ENCODE results near the gene ARMH4.

Gene ARMH4

GRCh38 chr14:58152014-58152857, at the start of gene ARMH4:
Gene ARMH4, minus strand, starts transcription at chr14:58152213. Its CDS starts 12,855 bp downstream, at chr14:58139358.
- peak within 1 kb of the TSS; percentile 69 for H3K4me3 ChIP-seq (ENCODE audit: low read depth, low read length)
- no peak for TF ChIP-seq CTCF (IDR thresholded peaks at IDR 0.05; ENCODE audit: low read depth, low read length)

GRCh38 chr14:58200846-58201245, 48.8 kb upstream of the ARMH4 start:
- H3K4me3 ChIP-seq (ENCODE audit: low read depth, low read length): peak overlapping the region; percentile 96
- TF ChIP-seq CTCF (IDR thresholded peaks at IDR 0.05; ENCODE audit: low read depth, low read length): no peak

- TF ChIP-seq CTCF (IDR thresholded peaks at IDR 0.05; ENCODE audit: low read depth, low read length): no peak
- peak overlapping the region; percentile 96 for H3K4me3 ChIP-seq (ENCODE audit: low read depth, low read length)
Observed at GRCh38 chr14:58200480-58200841, 48.4 kb upstream of the ARMH4 start.

- no peak for TF ChIP-seq CTCF (IDR thresholded peaks at IDR 0.05; ENCODE audit: low read depth, low read length)
Observed at GRCh38 chr14:58199726-58200479, 47.9 kb upstream of the ARMH4 start, which contains the start of gene ACTR10. Gene ACTR10, plus strand, starts transcription at chr14:58200149. Its CDS starts 69 bp downstream, at chr14:58200218.

GRCh38 chr14:58198086-58198485, 46.1 kb upstream of the ARMH4 start:
- no peak overlapping the region for H3K4me3 ChIP-seq (ENCODE audit: low read depth, low read length)
- TF ChIP-seq CTCF (IDR thresholded peaks at IDR 0.05; ENCODE audit: low read depth, low read length): no peak

More at GRCh38 chr14:58199726-58200479, 47.9 kb upstream of the ARMH4 start, which contains the start of gene ACTR10:
- H3K4me3 ChIP-seq (ENCODE audit: low read depth, low read length): peak within 1 kb of the TSS; percentile 96

- no peak for TF ChIP-seq CTCF (IDR thresholded peaks at IDR 0.05; ENCODE audit: low read depth, low read length)
- no peak overlapping the region for H3K4me3 ChIP-seq (ENCODE audit: low read depth, low read length)
Observed at GRCh38 chr14:58196198-58196597, 44.2 kb upstream of the ARMH4 start.

GRCh38 chr14:58193542-58193941, 41.5 kb upstream of the ARMH4 start:
- TF ChIP-seq CTCF (IDR thresholded peaks at IDR 0.05; ENCODE audit: low read depth, low read length): no peak
- H3K4me3 ChIP-seq (ENCODE audit: low read depth, low read length): no peak overlapping the region
